ENCODE results near the gene OR52L1.

Gene OR52L1

GRCh38 chr11:5938603-5938965 lies 48.2 kb downstream of the OR52L1 start:
- Histone ChIP-seq H3F3A (ENCODE audit: insufficient read depth, low read length) (no peaks in the 10 kb centered on the region), H2AFZ (ENCODE audit: low read length) (no peak overlapping the region), H3K4me1 (ENCODE audit: low read length) (no peaks in the 10 kb centered on the region), H3K9me2 (replicated peaks; ENCODE audit: insufficient read depth, low read length) (no peaks in the 10 kb centered on the region), H3K27ac (ENCODE audit: low read length) (no peak overlapping the region), H3K27me3 (replicated peaks; ENCODE audit: insufficient read depth, low read length) (no peaks in the 10 kb centered on the region), H3K4me3 (ENCODE audit: low read length) (no peak overlapping the region), H3K9ac (ENCODE audit: low read length) (no peak overlapping the region), H3K79me2 (ENCODE audit: low read length) (no peaks in the 10 kb centered on the region), H3K9me3 (replicated peaks; ENCODE audit: insufficient read depth, low read length) (no peaks in the 10 kb centered on the region), H3K36me3 (replicated peaks; ENCODE audit: insufficient read depth, low read length) (no peaks in the 10 kb centered on the region), H4K20me1 (ENCODE audit: insufficient read depth, low read length) (no peaks in the 10 kb centered on the region), H3K4me2 (ENCODE audit: low read depth, low read length) (no peak overlapping the region)
- no peak for DNase-seq
- TF ChIP-seq EZH2phosphoT487 (IDR thresholded peaks at IDR 0.05; ENCODE audit: low read length) (no peak), EZH2 (optimal IDR thresholded peaks at IDR 0.05; ENCODE audit: low read depth, low read length) (no peak), CTCF (IDR thresholded peaks at IDR 0.05; ENCODE audit: low read length) (no peak)

- no peaks in the 10 kb centered on the region for H3K79me2 ChIP-seq (ENCODE audit: low read length)
- H3K27me3 ChIP-seq (replicated peaks; ENCODE audit: insufficient read depth, low read length): no peaks in the 10 kb centered on the region
- H3K9ac ChIP-seq (ENCODE audit: low read length): no peak overlapping the region
- no peak overlapping the region for H3K4me3 ChIP-seq (ENCODE audit: low read length)
- no peaks in the 10 kb centered on the region for H3K4me1 ChIP-seq (ENCODE audit: low read length)
- H4K20me1 ChIP-seq (ENCODE audit: insufficient read depth, low read length): no peaks in the 10 kb centered on the region
- TF ChIP-seq CTCF (IDR thresholded peaks at IDR 0.05; ENCODE audit: low read length) (no peak), EZH2phosphoT487 (IDR thresholded peaks at IDR 0.05; ENCODE audit: low read length) (no peak), EZH2 (optimal IDR thresholded peaks at IDR 0.05; ENCODE audit: low read depth, low read length) (no peak)
- no peak overlapping the region for H3K4me2 ChIP-seq (ENCODE audit: low read depth, low read length)
- H3F3A ChIP-seq (ENCODE audit: insufficient read depth, low read length): no peaks in the 10 kb centered on the region
- no peak overlapping the region for H2AFZ ChIP-seq (ENCODE audit: low read length)
- no peaks in the 10 kb centered on the region for H3K9me3 ChIP-seq (replicated peaks; ENCODE audit: insufficient read depth, low read length)
- H3K27ac ChIP-seq (ENCODE audit: low read length): no peak overlapping the region
- H3K36me3 ChIP-seq (replicated peaks; ENCODE audit: insufficient read depth, low read length): no peaks in the 10 kb centered on the region
- H3K9me2 ChIP-seq (replicated peaks; ENCODE audit: insufficient read depth, low read length): no peaks in the 10 kb centered on the region
- no peak for DNase-seq
Observed at GRCh38 chr11:5937868-5938602, 48.8 kb downstream of the OR52L1 start.
